Daoy (cell line): ENCODE data around the gene FARP2. TPM values are rescaled to one million over a fixed set of nuclear protein-coding genes. Genes with fewer than 3 reads are reported as not detected.

Experiments
- DNase-seq: peaks from one replicate; pipeline ENCODE4 v3.0.0-alpha.2; 2015; ENCODE audit warnings: low read depth
- total RNA-seq: library from RNA; depleted of rRNA; stranded (reverse); fragments of >200 nt; shearing (Covaris generic); gene quantifications from 2 replicates; pipeline ENCODE4 v1.2.3, GENCODE V29; 2014

The FARP2 gene
- total RNA-seq, 1 experiment from 2014 or later = 22.6 TPM

- no peak for DNase-seq
Measured at GRCh38 chr2:241489733-241490680, 133.9 kb downstream of the FARP2 start.

DNA sequence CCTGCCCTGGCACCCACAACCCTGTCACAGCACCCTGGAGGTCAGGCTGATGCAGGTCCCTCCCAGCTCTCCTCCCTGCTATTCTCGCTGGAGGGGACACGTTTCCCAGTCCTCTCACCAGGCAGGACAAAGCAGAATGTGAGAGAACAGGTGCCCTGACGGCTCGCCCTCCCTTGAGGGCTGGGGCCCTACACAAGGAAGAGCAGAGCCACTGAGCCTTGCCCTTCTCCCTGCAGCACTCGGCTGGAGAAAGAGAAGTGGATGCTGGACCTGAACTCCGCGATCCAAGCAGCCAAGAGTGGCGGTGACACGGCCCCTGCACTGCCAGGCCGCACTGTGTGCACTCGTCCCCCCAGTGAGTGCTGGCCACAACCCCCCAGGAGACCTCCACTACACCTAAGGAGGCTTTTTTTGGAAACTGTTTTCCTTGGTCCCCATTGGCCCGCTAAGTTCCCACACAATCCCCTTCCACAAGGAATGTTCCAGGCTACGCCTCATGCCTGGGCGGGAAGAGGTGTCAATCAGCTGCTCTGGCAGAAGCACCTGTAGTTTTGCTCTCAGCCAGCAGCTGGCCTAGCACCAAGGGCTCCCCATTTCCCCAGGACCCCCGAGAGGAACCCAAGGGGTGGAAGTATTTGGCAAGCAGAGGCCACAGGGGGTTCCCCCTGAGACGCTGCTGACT lies 134.9 kb downstream of the FARP2 start:
- DNase-seq = no peak

GRCh38 chr2:241491549-241492173 lies 135.6 kb downstream of the FARP2 start:
- DNase-seq = no peak

- DNase-seq = no peak
Measured at GRCh38 chr2:241492174-241492565, 136.1 kb downstream of the FARP2 start.

GRCh38 chr2:241493092-241493491 lies 137.0 kb downstream of the FARP2 start:
- DNase-seq = no peak

DNA sequence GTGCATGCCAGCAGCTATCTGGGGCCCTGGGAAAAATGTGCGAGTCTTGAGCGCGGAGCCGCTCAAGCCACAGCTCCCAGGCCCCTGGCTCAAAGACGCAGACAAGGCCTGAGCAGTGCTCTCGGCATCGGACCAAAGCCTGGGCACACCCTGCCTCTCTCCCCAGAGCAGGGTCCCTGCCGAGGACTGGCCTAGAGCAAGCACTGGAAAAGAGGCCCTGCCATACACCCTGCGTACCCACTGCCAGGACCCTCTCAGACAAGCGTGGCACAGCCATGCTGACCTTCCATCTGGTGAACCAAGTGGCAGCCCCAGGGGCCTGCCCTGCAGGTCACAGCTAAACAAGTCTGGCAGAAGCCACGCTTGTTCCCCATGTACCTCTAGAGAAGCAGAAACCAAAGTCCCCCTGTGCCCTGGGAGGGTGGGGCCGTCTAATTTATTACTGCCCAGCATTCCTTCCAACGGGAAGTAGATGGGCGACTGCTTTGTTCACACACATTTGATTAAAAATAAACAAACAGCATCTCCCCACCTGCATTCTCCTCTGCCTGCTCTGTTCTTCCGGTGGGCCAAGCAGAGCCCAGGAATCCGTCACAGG lies 138.3 kb downstream of the FARP2 start:
- DNase-seq = no peak

DNA sequence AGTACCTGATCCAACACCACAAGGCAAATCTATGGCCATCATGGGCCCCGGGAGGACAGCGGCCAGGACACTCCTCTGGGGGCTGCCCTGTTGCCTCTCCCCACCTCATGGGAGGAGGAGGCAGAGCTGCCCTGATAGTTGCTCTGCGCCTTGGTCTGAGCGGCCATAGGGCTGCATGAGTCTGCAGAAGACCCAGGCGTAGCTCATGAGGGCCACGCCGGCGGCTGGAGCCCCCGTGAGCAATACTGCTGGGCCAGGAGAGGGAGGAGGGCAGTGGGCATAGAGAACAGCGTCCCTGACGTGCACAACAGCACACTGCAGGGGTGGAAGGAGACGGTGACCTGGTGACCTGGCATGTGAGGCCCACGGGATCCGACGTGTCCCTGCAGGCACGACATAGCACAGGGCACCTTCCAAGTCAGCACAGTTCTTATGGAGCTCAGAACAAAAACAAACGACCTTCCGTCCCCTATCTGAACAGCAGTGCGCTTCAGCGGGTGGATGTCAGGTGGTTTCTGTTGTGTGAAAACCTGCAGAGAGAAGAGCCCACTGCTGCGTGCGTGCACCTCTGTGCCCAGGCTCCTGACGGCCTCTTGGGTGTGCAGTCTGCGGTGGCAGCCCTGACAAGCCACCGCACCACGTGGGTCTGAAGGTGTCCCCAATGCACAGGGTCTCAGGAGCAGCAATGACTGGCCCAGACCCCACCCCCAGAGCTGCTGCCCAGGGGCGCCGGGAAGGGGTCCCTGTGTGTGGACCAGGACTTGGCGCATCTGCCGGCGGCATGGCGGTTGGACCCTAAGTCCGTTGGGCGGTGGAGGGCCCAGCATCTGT lies 139.3 kb downstream of the FARP2 start:
- DNase-seq = no peak

DNA sequence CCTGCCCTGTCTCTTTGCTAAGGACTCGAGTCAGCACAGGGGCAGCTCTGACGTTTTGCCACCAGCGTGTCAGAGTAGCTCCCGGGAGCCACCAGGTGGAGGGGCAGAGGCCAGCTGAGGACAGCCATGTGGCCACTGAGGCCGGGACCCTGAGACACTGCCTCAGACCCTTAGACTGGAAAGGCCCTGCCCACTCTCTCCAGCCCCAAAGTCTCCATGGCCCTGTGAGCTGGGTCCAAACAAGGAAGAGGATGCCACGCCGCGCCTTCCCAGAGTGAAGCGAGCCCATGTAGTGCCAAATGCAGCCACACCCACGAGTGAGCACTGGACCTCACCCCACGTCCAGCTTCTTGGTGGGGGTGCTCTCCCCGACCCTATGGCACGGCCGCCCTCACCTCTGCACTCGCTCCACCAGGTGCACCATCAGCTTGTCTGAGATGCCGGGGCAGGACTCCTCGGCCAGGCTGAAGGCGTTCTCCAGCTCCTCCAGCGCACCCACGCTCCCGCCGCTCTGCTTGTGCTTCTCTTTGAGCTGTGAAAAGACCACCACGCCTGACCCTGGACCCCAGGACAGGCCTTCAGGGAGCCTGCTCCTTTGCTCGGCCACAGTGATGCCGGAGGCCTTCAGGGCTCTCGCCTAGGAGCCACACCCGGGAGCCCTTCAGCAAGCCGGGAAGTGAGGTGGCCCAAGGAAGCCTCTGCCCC lies 140.1 kb downstream of the FARP2 start:
- DNase-seq = no peak

- DNase-seq = no peak
Measured at GRCh38 chr2:241496904-241497877, 141.1 kb downstream of the FARP2 start.

GRCh38 chr2:241498115-241499070 lies 142.3 kb downstream of the FARP2 start:
- no peak for DNase-seq

GRCh38 chr2:241499146-241499965 lies 143.3 kb downstream of the FARP2 start:
- no peak for DNase-seq

DNA sequence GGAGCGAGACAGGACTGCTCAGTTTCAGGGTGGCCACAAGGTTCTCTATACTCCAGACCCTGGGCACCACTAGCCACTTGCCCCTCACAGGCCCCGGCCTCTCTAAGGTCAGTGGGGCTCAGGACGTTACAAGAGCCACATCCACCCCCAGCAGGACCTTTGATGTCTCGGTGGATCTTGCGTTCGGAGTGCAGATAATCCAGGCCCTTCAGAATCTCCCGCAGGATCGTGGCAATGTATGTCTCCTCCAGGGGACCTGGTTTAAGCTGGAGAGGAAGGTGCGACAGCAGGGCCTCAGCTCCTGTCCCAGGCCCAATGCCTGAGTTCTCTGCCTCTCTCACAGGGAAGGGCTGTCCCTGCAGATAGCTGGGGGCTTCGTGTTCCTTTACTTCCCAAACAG lies 143.9 kb downstream of the FARP2 start:
- DNase-seq = no peak

DNA sequence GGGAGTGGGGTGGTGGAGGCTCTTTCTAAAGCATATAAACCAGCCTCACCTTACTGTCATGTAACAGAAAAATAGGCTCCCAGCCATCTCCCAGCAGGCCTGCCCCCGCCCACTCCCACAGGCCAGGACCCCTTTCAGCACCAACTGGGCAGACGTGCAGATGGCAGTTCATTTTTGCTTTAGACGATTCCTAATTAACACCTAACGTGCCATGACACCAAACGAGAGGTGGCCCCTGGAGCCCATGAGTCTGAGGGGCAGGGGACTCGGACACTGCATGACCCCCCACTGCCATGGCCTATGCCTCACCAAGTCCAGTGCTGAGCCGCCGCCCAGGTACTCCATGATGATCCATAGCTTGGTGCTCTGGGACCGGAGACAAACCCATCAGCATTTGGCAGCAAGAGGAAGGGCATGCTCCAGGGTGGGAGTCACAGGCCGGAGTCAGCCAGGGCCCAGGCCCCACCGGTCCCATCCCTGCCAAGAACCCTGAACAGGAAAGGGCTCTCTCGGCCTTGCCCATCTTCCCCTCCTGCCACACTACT lies 144.4 kb downstream of the FARP2 start:
- no peak for DNase-seq

GRCh38 chr2:241501099-241501541 lies 145.0 kb downstream of the FARP2 start:
- no peak for DNase-seq

- DNase-seq = no peak
Measured at GRCh38 chr2:241501551-241501950, 145.5 kb downstream of the FARP2 start.

DNA sequence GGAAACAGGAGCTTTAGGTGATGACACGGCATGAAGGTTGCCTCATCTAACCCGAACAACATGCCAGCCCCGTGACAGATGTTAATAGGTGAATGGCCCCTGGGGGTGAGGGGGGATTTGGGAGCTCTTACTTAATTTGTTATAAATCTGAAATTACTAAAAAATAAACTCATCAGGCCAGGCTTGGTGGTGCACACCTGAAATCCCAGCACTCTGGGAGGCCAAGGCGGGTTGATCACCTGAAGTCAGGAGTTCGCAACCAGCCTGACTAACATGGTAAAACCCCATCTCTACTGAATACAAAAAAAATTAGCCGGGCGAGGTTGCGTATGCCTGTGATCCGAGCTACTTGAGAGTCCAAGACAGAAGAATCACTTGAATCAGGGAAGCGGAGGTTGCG lies 146.2 kb downstream of the FARP2 start:
- DNase-seq = no peak
